NCI-H1694 treated with DMSO at 0.1 percent for 48 hours (cell line): Measurements from ENCODE around the gene KCNQ2.

Source experiments
- DNase-seq: peaks from one replicate; lab custom pipeline; 2025; lab: John Stamatoyannopoulos, UW

Gene KCNQ2

GRCh38 chr20:63356931-63357879 lies 115.2 kb downstream of the KCNQ2 start:
- DNase-seq, result no peak

GRCh38 chr20:63356511-63356910 lies 115.9 kb downstream of the KCNQ2 start:
- DNase-seq, result no peak

GRCh38 chr20:63355781-63356295 lies 116.6 kb downstream of the KCNQ2 start:
- no peak for DNase-seq

GRCh38 chr20:63354636-63355350 lies 117.7 kb downstream of the KCNQ2 start:
- no peak for DNase-seq

GRCh38 chr20:63352811-63353221 lies 119.6 kb downstream of the KCNQ2 start:
- no peak for DNase-seq

GRCh38 chr20:63351811-63352591 lies 120.5 kb downstream of the KCNQ2 start:
- peak; percentile 24 for DNase-seq

- no peak for DNase-seq
Observed at GRCh38 chr20:63351326-63351700, 121.1 kb downstream of the KCNQ2 start.

- no peak for DNase-seq
Observed at GRCh38 chr20:63350597-63351325, 121.7 kb downstream of the KCNQ2 start.
